HFFc6 (cell line): ENCODE measurements around the gene NUF2. TPM values are rescaled to one million over a fixed set of nuclear protein-coding genes. Genes with fewer than 3 reads are reported as not detected.

ENCODE experiments used
- DNase-seq: peaks from one replicate; pipeline ENCODE4 v3.0.0-alpha.2; 2018
- H3K27ac Mint-ChIP-seq: 2 replicates; pipeline ENCODE4 v1.8.0; 2020; ENCODE audit warnings: mild to moderate bottlenecking, mixed read lengths
- H3K27me3 Mint-ChIP-seq: 2 replicates; pipeline ENCODE4 v1.8.0; 2021; ENCODE audit warnings: mild to moderate bottlenecking, moderate library complexity, mixed read lengths; ENCODE audit not compliant: insufficient read depth
- H3K36me3 Mint-ChIP-seq: 2 replicates; pipeline ENCODE4 v1.8.0; 2021; ENCODE audit warnings: low read depth, mixed read lengths
- H3K4me1 Mint-ChIP-seq: 2 replicates; pipeline ENCODE4 v1.8.0; 2020; ENCODE audit warnings: low read depth, mixed read lengths
- H3K4me3 Mint-ChIP-seq: 2 replicates; pipeline ENCODE4 v1.8.0; 2020; ENCODE audit warnings: mild to moderate bottlenecking, moderate library complexity, mixed read lengths
- H3K9me3 Mint-ChIP-seq: 2 replicates; pipeline ENCODE4 v1.8.0; 2020; ENCODE audit warnings: mild to moderate bottlenecking, mixed read lengths
- total RNA-seq, 6 experiments: library from RNA; stranded (reverse); fragmentation: NEBNext Ultra II Directional; extraction: Animal tissue kit (Norgen Biotek cat#: 25700); gene quantifications; 2 replicates in 1 of 6; 3 replicates in 5 of 6; pipeline ENCODE4 v1.2.3, GENCODE V29; 2021
- TF ChIP-seq, protein P1 (sequence below): fragments of 200-600 bp; sonication (generic); IDR thresholded peaks from 2 replicates; pipeline ENCODE4 v1.5.0; 2021; ENCODE audit warnings: antibody characterized with exemption, mild to moderate bottlenecking

NUF2 gene
- total RNA-seq, 6 experiments from 2014 or later, result 9.8 to 25.7 (median 23.8) TPM

DNA sequence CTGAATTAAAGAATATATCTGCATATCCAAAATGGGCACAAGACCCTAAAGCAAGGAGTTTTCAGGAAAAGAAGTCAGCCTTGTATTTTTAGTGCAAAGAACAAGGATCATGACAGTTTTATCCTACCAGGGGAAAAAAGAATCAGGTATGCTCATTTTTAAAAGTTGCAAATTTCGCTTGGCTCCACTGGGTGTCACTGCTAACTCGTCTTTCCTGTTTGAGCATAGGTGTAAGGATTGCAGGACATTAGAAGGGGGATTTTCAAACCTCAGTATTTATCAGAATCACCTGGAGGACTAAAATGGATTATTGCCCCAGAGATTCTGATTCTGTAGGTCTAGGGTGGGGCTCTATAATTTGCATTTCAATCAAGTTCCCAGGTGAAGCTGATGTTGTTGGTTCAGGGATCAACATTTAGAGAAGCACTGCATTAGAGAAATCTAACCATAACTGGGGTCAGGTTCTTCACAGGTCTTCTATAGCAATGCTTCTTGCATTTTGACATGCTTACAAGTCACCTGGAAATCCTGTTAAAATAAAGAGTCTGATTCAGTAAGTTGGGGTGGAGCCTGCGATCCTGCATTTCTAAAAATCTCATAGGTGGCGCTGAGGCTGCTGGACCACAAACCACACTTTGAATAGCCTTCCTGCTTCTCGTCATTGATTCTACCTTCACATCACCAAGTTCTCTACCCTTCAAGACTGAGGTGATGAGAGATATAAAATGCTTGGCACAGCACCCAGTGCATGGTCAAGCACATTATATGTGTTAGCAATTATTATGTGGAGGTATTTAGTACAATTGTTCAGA, 39.6 kb downstream of the NUF2 start:
- Mint-ChIP-seq H3K4me1 (no peaks in the 10 kb centered on the region), H3K9me3 (no peaks in the 10 kb centered on the region), H3K27ac (no peak overlapping the region), H3K4me3 (no peak overlapping the region), H3K36me3 (no peaks in the 10 kb centered on the region), H3K27me3 (peaks cover 9% of the 10 kb centered on the region)
- TF ChIP-seq, protein P1, sequence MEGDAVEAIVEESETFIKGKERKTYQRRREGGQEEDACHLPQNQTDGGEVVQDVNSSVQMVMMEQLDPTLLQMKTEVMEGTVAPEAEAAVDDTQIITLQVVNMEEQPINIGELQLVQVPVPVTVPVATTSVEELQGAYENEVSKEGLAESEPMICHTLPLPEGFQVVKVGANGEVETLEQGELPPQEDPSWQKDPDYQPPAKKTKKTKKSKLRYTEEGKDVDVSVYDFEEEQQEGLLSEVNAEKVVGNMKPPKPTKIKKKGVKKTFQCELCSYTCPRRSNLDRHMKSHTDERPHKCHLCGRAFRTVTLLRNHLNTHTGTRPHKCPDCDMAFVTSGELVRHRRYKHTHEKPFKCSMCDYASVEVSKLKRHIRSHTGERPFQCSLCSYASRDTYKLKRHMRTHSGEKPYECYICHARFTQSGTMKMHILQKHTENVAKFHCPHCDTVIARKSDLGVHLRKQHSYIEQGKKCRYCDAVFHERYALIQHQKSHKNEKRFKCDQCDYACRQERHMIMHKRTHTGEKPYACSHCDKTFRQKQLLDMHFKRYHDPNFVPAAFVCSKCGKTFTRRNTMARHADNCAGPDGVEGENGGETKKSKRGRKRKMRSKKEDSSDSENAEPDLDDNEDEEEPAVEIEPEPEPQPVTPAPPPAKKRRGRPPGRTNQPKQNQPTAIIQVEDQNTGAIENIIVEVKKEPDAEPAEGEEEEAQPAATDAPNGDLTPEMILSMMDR, result peak; percentile 66
- no peak for DNase-seq

DNA sequence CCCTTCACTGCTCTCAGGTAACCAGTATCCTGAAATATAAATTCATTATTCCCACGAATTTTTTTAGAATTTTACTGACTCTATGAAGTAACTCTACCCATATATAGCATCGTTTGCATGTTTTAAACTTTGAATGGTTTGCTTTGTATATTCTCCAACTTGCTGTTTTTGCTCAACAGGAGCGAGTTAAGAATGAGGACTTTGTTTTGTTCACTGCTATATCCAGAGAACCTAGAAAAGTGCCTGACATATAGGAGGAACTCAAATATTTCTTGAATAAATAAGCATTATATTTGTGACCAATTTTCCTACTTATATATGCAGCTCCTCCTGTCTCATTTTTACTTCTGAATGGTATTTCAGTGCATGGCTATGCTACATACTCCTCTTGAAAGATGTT, 43.4 kb downstream of the NUF2 start:
- TF ChIP-seq, protein P1, result no peak
- no peaks in the 10 kb centered on the region for H3K4me1 Mint-ChIP-seq
- DNase-seq, result no peak
- peaks cover 10% of the 10 kb centered on the region for H3K27me3 Mint-ChIP-seq
- H3K27ac Mint-ChIP-seq, result no peak overlapping the region
- H3K4me3 Mint-ChIP-seq, result no peak overlapping the region
- no peaks in the 10 kb centered on the region for H3K36me3 Mint-ChIP-seq
- no peaks in the 10 kb centered on the region for H3K9me3 Mint-ChIP-seq

DNA sequence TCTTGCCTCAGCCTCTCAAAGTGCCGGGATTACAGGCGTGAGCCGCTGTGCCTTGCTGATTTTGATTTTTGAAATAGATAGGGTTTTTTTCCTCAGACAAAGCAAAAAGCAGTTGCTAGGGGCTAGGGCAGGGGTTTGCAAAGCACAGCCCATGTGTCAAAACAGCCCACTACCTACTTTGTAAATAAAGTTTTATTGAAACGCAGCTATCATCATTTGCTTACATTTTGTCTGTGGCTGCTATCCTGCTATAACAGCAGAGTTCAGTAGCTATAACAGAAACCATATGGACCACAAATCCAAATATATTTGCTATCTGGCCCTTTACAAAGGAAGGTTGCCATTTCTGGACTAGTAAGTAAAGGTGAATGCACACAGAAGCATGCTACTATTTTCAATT, 44.8 kb downstream of the NUF2 start:
- no peaks in the 10 kb centered on the region for H3K4me1 Mint-ChIP-seq
- DNase-seq, result no peak
- peaks cover 9% of the 10 kb centered on the region for H3K27me3 Mint-ChIP-seq
- TF ChIP-seq, protein P1, result no peak
- H3K27ac Mint-ChIP-seq, result no peak overlapping the region
- no peaks in the 10 kb centered on the region for H3K9me3 Mint-ChIP-seq
- no peaks in the 10 kb centered on the region for H3K36me3 Mint-ChIP-seq
- H3K4me3 Mint-ChIP-seq, result no peak overlapping the region

DNA sequence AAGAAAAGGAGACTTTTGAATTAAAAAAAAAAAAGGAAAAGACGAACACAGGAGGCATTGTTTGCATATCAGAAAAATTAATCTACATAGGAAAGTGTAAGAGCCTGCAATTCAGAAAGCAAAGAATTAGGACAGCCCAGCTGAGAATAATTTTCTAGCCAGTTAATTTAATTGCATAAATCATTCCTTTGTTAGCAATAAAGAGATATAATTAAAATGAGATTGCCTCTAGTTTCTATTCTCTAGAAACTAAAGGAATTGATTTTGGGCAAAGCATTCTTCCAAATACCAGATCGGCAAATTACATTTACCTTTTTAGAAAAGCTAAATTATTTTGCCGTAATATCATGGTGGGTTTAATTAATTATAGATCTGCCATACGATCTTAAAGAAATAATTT, 46.0 kb downstream of the NUF2 start:
- Mint-ChIP-seq H3K27me3 (peaks cover 11% of the 10 kb centered on the region), H3K36me3 (no peaks in the 10 kb centered on the region), H3K9me3 (no peaks in the 10 kb centered on the region), H3K4me1 (no peaks in the 10 kb centered on the region), H3K27ac (no peak overlapping the region), H3K4me3 (no peak overlapping the region)
- TF ChIP-seq, protein P1, result no peak
- no peak for DNase-seq

DNA sequence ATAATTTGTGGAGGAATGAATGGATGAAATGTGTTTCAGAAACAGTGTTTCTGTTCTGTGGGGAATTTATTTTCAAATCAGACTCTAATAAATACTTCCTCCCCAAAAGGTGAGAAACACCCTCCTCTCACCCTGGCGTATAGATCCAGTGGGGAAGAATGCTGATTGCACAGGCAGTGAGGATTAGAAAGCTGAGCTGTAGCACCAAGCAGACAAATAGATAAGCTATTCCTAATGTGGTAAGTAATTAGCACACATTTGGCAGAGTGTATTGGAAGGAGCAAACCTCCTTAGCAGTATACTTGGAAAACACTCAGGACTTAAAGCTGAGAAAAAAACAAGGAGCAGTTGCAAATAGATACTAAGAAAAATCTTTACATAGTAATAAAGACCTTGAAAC, 50.8 kb downstream of the NUF2 start:
- TF ChIP-seq, protein P1, result no peak

More for the DNA sequence above, 50.8 kb downstream of the NUF2 start:
- Mint-ChIP-seq H3K4me1 (no peaks in the 10 kb centered on the region), H3K27me3 (peaks cover 7% of the 10 kb centered on the region), H3K27ac (no peak overlapping the region), H3K36me3 (no peaks in the 10 kb centered on the region), H3K4me3 (no peak overlapping the region), H3K9me3 (no peaks in the 10 kb centered on the region)
- DNase-seq, result no peak
